OCI-LY3 (cell line): ENCODE results near the gene RPL32.

ENCODE experiments used
- EZH2phosphoT487 ChIP-seq: fragments of 200-600 bp; shearing (Covaris generic); IDR thresholded peaks from 2 replicates; pipeline ENCODE4 v1.6.1; 2018; ENCODE audit warnings: antibody characterized with exemption, mixed run types, low read depth
- TF ChIP-seq, protein P1 (sequence below): fragments of 200-600, 300-600 bp; sonication (generic); IDR thresholded peaks from 2 replicates; pipeline ENCODE4 v1.5.1; 2014; ENCODE audit warnings: antibody characterized with exemption, low read length, low read depth

GRCh38 chr3:12839156-12839946 lies 2.0 kb downstream of the RPL32 start:
- TF ChIP-seq, protein P1, sequence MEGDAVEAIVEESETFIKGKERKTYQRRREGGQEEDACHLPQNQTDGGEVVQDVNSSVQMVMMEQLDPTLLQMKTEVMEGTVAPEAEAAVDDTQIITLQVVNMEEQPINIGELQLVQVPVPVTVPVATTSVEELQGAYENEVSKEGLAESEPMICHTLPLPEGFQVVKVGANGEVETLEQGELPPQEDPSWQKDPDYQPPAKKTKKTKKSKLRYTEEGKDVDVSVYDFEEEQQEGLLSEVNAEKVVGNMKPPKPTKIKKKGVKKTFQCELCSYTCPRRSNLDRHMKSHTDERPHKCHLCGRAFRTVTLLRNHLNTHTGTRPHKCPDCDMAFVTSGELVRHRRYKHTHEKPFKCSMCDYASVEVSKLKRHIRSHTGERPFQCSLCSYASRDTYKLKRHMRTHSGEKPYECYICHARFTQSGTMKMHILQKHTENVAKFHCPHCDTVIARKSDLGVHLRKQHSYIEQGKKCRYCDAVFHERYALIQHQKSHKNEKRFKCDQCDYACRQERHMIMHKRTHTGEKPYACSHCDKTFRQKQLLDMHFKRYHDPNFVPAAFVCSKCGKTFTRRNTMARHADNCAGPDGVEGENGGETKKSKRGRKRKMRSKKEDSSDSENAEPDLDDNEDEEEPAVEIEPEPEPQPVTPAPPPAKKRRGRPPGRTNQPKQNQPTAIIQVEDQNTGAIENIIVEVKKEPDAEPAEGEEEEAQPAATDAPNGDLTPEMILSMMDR, result no peak
- TF ChIP-seq EZH2phosphoT487, result no peak
